HepG2 (cell line): ENCODE measurements around the gene PDGFA. TPM values are rescaled to one million over a fixed set of nuclear protein-coding genes. Genes with fewer than 3 reads are reported as not detected.

Experiments used
- ARID5B ChIP-seq: IDR thresholded peaks from 2 replicates; pipeline ENCODE4 v1.4.0; 2020; ENCODE audit warnings: mild to moderate bottlenecking, missing genetic modification reagents
- CREM ChIP-seq, 2 experiments: sonication (generic) in 1 of 2; formaldehyde crosslinking in 1 of 2; IDR thresholded peaks; 2 replicates each; pipeline versions ENCODE4 v1.4.0 to v1.6.1; 2016 to 2020; ENCODE audit warnings: antibody characterized with exemption in 1 of 2, mild to moderate bottlenecking in 1 of 2, missing genetic modification reagents in 1 of 2
- SIX4 ChIP-seq: sonication (generic); formaldehyde crosslinking; IDR thresholded peaks from 2 replicates; pipeline ENCODE4 v1.4.0; 2020; ENCODE audit warnings: missing genetic modification reagents
- ZNF343 ChIP-seq: sonication (generic); formaldehyde crosslinking; IDR thresholded peaks from 2 replicates; pipeline ENCODE4 v1.4.0; 2020; ENCODE audit warnings: mild to moderate bottlenecking, missing genetic modification reagents
- ZNF609 ChIP-seq: sonication (generic); formaldehyde crosslinking; IDR thresholded peaks from 2 replicates; pipeline ENCODE4 v1.4.0; 2020; ENCODE audit warnings: mild to moderate bottlenecking, missing genetic modification reagents, borderline replicate concordance
- ZNF746 ChIP-seq: sonication (generic); formaldehyde crosslinking; IDR thresholded peaks from 2 replicates; pipeline ENCODE4 v1.8.0; 2022; ENCODE audit warnings: mild to moderate bottlenecking, missing genetic modification reagents
- polyA plus RNA-seq, 8 experiments: library from polyadenylated mRNA; depleted of rRNA in 3 of 8; stranded (reverse) in 7 of 8; unstranded in 1 of 8; fragments of >200 nt; fragmentation: Illumina TruSeq in 4 of 8; extraction: Trizol in 4 of 8; gene quantifications; 2 replicates each; pipeline versions ENCODE4 v1.2.1 to v1.2.3, GENCODE V29; 2011 to 2016; ENCODE audit warnings: low read depth in 4 of 8, missing spikeins in 1 of 8, mixed read lengths in 1 of 8; ENCODE audit not compliant: insufficient read depth in 1 of 8
- total RNA-seq, 5 experiments: library from RNA; depleted of rRNA; stranded (reverse); fragments of >200 nt; fragmentation: Illumina TruSeq; extraction: Trizol; gene quantifications; 2 replicates each; pipeline ENCODE4 v1.2.3, GENCODE V29; 2016; ENCODE audit warnings: low read depth in 1 of 5
- TF ChIP-seq, protein P1 (sequence below): sonication (generic); formaldehyde crosslinking; IDR thresholded peaks from 2 replicates; pipeline ENCODE4 v1.5.0; 2020; ENCODE audit warnings: missing genetic modification reagents, mild to moderate bottlenecking, borderline replicate concordance
- TF ChIP-seq, protein P2 (sequence below): sonication (generic); formaldehyde crosslinking; conservative IDR thresholded peaks from 2 replicates; pipeline ENCODE4 v1.4.0; 2020; ENCODE audit warnings: missing genetic modification reagents

PDGFA gene
- total and polyA plus RNA-seq, 2 of the 13 experiments (the other 11 are each of a cell fraction or from before 2014, with no cell fraction given) = 1.5 to 3.4 TPM

GRCh38 chr7:461453-462172 lies 58.0 kb downstream of the PDGFA start (continued):
- TF ChIP-seq CREM (IDR thresholded peaks at IDR 0.05) = no peak
- TF ChIP-seq CREM (CRISPR knock-in tag; IDR thresholded peaks at IDR 0.05) = no peak
- TF ChIP-seq, protein P1, sequence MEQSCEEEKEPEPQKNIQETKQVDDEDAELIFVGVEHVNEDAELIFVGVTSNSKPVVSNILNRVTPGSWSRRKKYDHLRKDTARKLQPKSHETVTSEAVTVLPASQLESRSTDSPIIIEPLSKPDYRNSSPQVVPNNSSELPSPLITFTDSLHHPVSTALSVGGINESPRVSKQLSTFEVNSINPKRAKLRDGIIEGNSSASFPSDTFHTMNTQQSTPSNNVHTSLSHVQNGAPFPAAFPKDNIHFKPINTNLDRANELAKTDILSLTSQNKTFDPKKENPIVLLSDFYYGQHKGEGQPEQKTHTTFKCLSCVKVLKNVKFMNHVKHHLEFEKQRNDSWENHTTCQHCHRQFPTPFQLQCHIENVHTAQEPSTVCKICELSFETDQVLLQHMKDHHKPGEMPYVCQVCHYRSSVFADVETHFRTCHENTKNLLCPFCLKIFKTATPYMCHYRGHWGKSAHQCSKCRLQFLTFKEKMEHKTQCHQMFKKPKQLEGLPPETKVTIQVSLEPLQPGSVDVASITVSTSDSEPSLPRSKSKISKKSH = no peak
- TF ChIP-seq ARID5B (CRISPR knock-in tag) = peak; percentile 42; the same call in 1 of the 2 replicates
- no peak for TF ChIP-seq ZNF343 (CRISPR knock-in tag)
- TF ChIP-seq ZNF746 (CRISPR knock-in tag) = 0 out of 2 replicates have a peak, but pooled peaks have one; percentile 36
- TF ChIP-seq, protein P2, sequence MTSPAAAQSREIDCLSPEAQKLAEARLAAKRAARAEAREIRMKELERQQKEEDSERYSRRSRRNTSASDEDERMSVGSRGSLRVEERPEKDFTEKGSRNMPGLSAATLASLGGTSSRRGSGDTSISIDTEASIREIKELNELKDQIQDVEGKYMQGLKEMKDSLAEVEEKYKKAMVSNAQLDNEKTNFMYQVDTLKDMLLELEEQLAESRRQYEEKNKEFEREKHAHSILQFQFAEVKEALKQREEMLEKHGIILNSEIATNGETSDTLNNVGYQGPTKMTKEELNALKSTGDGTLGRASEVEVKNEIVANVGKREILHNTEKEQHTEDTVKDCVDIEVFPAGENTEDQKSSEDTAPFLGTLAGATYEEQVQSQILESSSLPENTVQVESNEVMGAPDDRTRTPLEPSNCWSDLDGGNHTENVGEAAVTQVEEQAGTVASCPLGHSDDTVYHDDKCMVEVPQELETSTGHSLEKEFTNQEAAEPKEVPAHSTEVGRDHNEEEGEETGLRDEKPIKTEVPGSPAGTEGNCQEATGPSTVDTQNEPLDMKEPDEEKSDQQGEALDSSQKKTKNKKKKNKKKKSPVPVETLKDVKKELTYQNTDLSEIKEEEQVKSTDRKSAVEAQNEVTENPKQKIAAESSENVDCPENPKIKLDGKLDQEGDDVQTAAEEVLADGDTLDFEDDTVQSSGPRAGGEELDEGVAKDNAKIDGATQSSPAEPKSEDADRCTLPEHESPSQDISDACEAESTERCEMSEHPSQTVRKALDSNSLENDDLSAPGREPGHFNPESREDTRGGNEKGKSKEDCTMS (CRISPR knock-in tag) = no peak
- TF ChIP-seq SIX4 = no peak
- TF ChIP-seq ZNF609 (CRISPR knock-in tag) = peak; percentile 39; the same call in 1 of the 2 replicates
